Fibroblast of the aortic adventitia (primary cell): ENCODE measurements around the gene TREML1. TPM values are rescaled to one million over a fixed set of nuclear protein-coding genes. Genes with fewer than 3 reads are reported as not detected.

Source experiments
- DNase-seq: peaks from one replicate; pipeline ENCODE4 v3.0.0-alpha.2; 2010; ENCODE audit warnings: low read depth
- H3K4me3 ChIP-seq: 2 replicates; pipeline ENCODE4 v1.5.1; 2011; ENCODE audit warnings: low read depth, mild to moderate bottlenecking, control low read depth, low read length, moderate library complexity
- total RNA-seq: library from RNA; depleted of rRNA; stranded (reverse); fragments of >200 nt; gene quantifications from 2 replicates; pipeline ENCODE4 v1.2.3, GENCODE V29; 2012; ENCODE audit warnings: low replicate concordance
- TF ChIP-seq, protein P1 (sequence below): IDR thresholded peaks from 2 replicates; pipeline ENCODE4 v1.5.1; 2011; ENCODE audit warnings: mild to moderate bottlenecking, low read length, control low read depth, inconsistent platforms; ENCODE audit not compliant: insufficient read depth

Gene TREML1
- not detected in 2 replicates for total RNA-seq

DNA sequence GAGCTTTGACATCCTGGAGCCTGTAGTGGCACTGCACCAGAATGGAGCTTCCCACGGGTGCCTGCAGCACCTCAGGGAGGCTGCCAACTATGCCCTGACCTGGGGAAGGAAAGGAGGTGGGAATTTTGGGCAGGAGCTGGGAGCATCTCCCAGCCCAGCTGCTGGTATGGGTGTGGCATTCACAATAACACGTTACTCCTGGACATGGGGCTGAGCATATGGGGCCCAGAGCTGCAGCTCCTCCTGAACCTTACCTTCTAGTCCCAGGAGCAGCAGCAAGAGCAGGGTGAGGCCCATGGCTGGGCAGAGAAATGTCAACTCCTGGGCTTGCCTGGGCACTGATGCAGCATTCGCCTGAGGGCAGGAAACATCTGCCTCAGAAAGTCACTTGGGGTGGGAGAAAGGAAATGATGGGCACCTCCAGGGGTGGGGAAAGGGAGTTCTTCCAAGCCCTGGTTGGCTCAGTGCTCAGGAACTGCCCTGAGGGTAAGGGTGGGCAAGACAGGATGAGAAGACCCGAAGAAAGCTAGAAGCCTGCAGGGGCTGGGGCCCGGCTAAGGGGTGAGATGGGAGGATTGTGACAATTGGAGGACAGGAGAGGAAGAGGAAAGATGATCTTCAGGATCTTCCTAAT, at the start of gene TREML1:
TSS of gene TREML1 (minus strand) at position 356 of the 634 bp plus-strand sequence. CDS start at position 297, 59 bp downstream.
- DNase-seq, result no peak
- TF ChIP-seq, protein P1, sequence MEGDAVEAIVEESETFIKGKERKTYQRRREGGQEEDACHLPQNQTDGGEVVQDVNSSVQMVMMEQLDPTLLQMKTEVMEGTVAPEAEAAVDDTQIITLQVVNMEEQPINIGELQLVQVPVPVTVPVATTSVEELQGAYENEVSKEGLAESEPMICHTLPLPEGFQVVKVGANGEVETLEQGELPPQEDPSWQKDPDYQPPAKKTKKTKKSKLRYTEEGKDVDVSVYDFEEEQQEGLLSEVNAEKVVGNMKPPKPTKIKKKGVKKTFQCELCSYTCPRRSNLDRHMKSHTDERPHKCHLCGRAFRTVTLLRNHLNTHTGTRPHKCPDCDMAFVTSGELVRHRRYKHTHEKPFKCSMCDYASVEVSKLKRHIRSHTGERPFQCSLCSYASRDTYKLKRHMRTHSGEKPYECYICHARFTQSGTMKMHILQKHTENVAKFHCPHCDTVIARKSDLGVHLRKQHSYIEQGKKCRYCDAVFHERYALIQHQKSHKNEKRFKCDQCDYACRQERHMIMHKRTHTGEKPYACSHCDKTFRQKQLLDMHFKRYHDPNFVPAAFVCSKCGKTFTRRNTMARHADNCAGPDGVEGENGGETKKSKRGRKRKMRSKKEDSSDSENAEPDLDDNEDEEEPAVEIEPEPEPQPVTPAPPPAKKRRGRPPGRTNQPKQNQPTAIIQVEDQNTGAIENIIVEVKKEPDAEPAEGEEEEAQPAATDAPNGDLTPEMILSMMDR, result no peak
- H3K4me3 ChIP-seq, result no peak within 1 kb of the TSS

- H3K4me3 ChIP-seq, result no peak overlapping the region
- no peak for DNase-seq
- TF ChIP-seq, protein P1, result no peak
Observed at GRCh38 chr6:41201764-41202173, 47.6 kb upstream of the TREML1 start.

DNA sequence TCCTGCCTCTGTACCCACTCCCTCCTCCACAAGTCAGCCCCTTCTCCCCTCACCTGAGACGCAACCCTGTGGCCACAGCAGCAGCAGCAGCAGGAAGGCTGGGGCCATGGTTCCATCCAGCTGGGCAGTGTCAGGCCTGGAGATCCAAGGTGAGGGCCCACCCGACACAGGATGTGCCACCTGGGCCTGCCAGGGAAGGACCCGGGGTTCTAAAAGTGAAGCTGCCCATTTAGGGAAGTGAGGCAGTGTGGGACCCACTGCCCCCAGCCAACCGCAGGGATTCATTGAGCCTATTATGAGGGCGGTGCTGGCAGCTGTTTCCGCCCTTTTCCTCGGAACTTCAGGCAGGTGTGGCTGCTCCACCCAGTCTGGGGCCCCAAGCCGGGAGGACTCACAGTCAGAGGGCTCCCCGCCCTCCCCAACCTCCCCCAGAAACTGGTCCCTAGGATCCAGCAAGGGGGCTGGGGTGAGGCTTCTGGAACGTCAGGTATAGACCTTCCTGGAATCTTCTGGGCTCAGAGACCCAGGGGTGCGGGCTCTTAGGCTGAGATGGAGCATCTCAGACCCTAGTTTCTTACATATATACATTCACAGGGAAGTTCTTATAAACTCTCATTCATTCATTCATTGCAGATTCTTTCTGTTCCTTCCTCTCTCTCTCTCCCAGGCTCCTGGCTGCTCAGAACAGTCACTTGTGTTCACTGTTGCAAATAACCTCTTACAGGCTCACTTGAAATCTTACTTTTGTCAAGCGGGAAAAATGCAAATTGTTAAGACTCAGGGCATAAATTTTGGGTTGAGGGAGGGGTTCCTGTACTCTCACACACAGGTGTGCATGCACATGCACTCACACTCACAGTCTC, 47.0 kb upstream of the TREML1 start, which contains the start of gene TREML2:
TSS of gene TREML2 (minus strand) at position 249 of the 863 bp plus-strand sequence. CDS start at position 108, 141 bp downstream.
- TF ChIP-seq, protein P1, result no peak
- no peak for DNase-seq
- no peak within 1 kb of the TSS for H3K4me3 ChIP-seq

DNA sequence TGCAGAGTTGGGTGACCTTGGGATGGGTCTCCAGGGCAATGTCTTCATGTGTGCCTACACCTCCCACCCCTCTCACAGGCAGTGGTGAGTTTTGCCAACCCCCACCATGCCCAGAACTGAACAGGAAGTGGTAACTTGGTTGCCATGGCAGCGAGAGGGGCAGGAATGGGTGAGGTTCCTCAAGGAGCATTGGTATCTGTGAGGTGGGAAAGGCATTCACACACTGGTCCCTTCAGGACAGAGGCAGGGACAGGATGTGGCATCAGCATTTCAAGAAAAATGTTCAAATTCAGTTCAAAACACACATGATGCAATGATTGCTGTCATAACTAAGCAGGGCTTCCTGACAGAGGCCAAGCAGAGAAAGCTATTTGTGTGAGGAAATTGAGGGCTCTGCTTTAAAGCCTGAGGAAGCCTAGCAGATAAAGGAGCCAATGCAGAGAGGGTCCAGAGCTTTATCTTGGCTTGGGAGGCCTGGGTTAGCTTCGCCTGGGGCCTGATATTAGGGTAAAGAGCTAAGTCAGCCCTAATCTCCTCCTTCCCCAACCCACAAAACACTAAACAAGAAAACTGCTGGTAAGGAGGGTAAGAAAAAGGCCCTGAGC, 46.3 kb upstream of the TREML1 start:
- TF ChIP-seq, protein P1, result no peak
- DNase-seq, result peak; percentile 15
- H3K4me3 ChIP-seq, result no peak overlapping the region

- TF ChIP-seq, protein P1, result no peak
- no peak for DNase-seq
- H3K4me3 ChIP-seq, result no peak overlapping the region
Observed at GRCh38 chr6:41199552-41200246, 45.6 kb upstream of the TREML1 start.

- H3K4me3 ChIP-seq, result no peak overlapping the region
- TF ChIP-seq, protein P1, result no peak
- DNase-seq, result no peak
Observed at GRCh38 chr6:41197234-41197633, 43.1 kb upstream of the TREML1 start.
